Measurements from ENCODE around the gene CYP1A2.

- TF ChIP-seq CTCF (IDR thresholded peaks at IDR 0.05; ENCODE audit: borderline replicate concordance, extremely low read depth, low read length, poor library complexity, severe bottlenecking) (no peak), EZH2 (IDR thresholded peaks at IDR 0.05; ENCODE audit: borderline replicate concordance, low read depth, low read length, severe bottlenecking) (no peak)
These were observed 38.8 kb upstream of the CYP1A2 start for GRCh38 chr15:74709892-74710291.

All from DND-41 (cell line).